ENCODE results near the gene PPRC1.
"Not testable (repeated sequence)": the region's sequence is repeated elsewhere in the genome, so short reads cannot be mapped to it uniquely, and the experiment has no call there.

The PPRC1 gene

DNA sequence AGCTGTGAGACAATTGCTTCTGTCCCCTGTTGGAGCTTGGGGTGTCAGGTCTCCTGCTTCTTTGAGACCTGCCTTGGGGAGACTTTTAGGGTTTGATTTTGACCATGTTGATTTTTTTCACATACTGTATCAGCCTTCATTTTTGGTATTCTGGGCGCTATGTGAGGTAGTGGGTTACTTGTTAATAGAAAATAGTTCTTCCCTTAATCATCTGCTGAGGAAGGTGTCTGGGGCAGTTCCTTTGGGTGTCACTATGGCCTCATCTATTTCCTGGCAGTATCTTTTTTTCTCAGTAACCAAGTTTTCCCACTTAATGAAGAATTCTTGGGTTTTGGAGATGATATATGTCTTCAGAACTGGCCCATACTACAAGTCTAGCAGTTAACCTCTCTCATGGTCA is 14.7 kb downstream of the PPRC1 start:
- DNase-seq: no peak

DNA sequence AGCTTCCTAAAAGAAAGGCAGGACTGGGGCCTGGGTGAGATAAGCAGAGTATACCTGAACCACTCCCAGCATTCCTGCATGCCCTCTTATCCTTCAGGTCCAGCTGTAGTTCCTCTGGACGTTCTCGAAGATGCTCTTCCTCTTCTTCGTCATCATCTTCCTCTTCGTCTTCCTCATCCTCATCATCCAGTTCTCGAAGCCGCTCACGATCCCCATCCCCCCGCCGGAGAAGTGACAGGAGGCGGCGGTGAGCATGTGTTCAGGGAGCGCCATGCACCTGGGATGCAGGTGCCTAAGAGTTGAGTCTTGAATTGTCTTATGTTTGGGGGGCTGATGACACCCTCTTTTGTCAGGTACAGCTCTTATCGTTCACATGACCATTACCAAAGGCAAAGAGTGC is 15.4 kb downstream of the PPRC1 start:
- DNase-seq: no peak

DNA sequence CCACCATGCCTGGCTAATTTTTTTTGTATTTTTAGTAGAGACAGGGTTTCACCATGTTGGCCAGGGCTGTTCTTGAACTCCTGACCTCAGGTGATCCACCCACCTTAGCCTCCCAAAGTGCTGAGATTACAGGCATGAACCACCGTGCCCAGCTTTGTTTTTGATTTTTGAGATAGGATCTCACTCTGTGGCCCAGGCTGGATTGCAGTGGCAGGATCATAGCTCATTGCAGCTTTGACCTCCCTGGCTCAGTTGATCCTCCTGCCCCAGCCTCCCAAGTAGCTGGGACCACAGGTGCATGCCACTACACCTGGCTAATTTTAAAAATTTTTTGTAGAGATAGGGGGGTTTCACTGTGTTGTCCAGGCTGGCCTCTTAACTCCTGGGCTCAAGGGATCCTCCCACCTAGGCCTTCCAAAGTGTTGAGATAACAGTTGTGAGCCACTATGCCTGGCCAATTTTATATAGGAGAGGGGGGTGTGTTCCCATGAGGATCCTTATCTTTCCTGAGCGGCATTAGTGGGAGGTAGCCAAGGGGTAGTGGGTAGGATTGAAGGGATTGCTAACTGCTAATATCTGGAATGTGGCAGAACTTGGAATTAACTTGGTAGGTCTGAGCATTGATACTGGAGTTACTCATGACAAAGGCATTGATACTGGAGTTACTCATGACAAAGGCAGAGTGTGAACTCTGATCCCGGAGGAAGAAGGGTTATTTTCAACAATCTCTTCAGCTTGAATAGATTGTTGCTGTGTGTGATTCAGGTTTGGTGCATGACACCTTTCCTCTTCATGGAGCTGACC is 18.3 kb downstream of the PPRC1 start:
- no peak for DNase-seq

GRCh38 chr10:102151774-102152544 is 19.1 kb downstream of the PPRC1 start, which contains the start of gene NOLC1:
TSS of gene NOLC1 (plus strand) at chr10:102152389. CDS start at chr10:102152411, 22 bp downstream.
- peak; percentile 99 for DNase-seq

- no peak for DNase-seq
Observed at GRCh38 chr10:102152545-102152890, 19.7 kb downstream of the PPRC1 start.

- DNase-seq: no peak
Observed at GRCh38 chr10:102153093-102153620, 20.3 kb downstream of the PPRC1 start.

DNA sequence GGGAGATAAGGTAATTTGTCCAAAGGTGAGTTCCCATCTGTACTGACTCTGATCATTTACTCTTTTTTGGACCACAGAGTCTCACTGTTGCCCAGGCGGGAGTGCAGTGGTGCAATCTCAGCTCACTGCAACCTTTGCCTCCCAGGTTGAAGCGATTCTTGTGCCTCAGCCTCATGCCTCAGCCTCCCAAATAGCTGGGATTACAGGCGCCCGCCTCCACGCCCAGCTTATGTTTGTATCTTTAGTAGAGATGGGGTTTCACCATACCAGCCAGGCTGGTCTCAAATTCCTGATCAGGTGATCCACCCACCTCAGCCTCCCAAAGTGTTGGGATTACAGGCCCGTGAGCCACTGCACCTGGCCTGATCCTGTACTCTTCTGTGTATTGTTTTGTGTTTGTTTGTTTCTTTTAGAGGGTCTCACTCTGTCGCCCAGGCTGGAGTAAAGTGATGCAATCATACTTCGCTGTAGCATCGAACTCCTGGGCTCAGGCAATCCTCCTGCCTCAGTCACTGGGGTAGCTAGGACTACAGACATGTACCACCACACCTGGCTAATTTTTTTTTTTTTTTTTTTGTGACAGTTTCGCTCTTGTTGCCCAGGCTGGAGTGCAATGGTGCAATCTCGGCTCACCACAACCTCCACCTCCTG is 21.8 kb downstream of the PPRC1 start:
- no peak for DNase-seq

DNA sequence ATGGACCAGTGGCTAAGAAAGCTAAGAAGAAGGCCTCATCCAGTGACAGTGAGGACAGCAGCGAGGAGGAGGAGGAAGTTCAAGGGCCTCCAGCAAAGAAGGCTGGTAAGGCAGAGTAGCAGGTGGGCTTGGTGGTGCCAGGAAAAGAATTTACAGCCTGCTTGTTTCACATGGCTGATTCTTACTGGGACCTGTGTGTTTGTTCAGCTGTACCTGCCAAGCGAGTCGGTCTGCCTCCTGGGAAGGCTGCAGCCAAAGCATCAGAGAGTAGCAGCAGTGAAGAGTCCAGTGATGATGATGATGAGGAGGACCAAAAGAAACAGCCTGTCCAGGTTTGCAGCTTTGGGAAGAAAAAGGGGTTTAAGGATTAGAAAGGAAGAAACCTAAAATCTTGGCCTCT is 24.4 kb downstream of the PPRC1 start:
- no peak for DNase-seq

DNA sequence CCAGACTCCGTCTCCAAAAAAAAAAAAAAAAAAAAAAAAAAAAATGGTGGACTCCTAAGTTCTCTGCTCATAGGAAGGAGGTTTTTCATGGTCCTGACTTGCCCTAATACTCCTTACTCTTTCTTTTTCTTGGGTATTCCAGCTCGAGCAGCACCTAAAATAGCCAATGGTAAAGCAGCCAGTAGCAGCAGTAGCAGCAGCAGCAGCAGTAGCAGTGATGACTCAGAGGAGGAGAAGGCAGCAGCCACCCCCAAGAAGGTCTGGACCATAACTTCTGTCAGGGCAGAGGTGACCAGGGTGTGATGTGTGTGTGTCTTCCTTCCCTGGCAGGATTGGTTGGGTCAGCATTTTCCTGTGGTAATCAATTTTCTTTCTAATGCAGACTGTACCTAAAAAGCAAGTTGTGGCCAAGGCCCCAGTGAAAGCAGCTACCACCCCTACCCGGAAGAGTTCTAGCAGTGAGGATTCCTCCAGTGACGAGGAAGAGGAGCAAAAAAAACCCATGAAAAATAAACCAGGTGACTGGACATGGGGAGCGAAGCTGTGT is 26.3 kb downstream of the PPRC1 start:
- no peak for DNase-seq

DNA sequence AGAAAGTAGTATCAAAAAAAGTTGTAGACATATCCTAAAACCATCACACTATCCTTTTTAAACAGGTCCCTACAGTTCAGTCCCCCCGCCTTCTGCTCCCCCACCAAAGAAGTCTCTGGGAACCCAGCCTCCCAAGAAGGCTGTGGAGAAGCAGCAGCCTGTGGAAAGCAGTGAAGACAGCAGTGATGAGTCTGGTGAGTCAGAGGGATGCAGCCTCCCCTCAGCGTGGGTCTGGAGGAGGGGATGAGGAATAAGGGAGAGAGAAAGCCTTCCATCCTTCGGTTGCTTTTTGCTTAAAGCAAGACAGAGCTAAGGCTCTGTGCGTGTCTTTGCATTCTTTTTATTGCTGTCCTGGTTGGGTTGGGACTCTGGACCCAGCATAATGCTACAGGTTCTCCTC is 27.0 kb downstream of the PPRC1 start:
- DNase-seq: no peak

GRCh38 chr10:102163342-102163989 is 30.6 kb downstream of the PPRC1 start:
- DNase-seq: no peak

GRCh38 chr10:102167861-102168260 is 35.0 kb downstream of the PPRC1 start:
- no peak for DNase-seq

GRCh38 chr10:102170602-102171001 is 37.8 kb downstream of the PPRC1 start:
- no peak for DNase-seq

DNA sequence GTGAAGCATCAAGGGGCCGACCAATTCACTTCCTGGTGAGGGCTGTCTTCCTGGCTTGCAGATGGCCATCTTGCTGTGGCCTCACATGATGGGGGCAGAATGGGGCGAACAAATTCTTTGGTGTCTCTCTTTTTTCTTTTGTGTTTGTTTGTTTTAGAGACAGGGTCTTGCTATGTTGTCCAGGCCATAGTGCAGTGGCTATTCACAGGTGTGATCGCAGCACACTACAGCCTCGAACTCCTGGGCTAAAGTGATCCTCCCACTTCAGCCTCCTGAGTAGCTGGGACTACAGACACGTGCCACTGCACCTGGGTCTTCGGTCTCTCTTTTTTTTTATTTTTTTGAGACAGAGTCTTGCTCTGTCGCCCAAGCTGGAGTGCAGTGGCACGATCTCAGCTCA is 39.4 kb downstream of the PPRC1 start:
- no peak for DNase-seq

- DNase-seq: no peak
Observed at GRCh38 chr10:102175415-102175814, 42.6 kb downstream of the PPRC1 start.

DNA sequence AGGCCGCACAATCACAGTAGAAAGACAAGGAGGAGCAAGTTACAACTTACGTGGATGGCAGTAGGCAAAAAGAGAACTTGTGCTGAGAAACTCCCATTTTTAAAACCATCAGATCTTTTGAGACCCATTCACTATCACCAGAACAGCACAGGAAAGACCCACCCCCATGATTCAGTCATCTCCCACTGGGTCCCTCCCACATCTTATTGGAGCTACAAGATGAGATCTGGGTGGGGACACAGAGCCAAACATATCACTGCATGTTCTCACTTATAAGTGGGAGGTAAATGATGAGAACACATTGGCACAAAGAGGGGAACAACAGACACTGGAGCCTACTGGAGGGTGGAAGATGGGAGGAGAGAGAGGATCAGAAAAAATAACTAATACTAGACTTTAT is 51.8 kb downstream of the PPRC1 start:
- DNase-seq: no peak

GRCh38 chr10:102185272-102185671 is 52.4 kb downstream of the PPRC1 start:
- no peak for DNase-seq

GRCh38 chr10:102185811-102186527 is 53.1 kb downstream of the PPRC1 start:
- DNase-seq: no peak

DNA sequence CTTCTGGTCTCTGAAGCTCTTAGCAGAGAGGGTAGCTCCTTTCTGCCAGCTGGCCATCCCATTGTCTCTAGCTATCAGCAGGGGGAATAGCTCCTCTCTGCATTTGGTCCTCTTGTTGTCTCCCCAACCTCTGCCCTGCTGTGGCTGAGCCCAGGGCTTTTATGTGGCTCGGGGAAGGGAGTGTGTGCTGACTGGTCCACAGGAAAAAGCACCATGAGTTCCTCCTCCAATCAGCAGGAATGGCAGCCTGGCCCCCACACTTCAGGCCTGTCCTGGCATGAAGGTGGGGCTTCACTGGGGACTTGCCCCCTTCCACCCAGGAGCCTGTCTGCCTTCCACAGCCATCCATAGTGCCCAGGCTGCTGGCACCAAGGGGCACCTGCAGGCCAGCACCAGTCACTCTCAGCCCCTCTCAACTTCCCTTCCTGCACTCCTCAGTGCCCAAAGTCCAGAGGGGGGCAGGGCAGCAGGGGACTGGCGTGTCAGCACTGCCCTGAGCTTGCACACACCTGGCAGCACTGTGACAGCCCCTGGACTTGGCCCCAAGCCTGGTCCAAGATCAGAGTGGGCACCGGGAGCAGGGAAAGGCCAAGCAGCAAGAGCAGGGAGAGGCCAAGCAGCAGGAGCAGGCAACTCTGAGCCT is 55.6 kb downstream of the PPRC1 start:
- DNase-seq: no peak

DNA sequence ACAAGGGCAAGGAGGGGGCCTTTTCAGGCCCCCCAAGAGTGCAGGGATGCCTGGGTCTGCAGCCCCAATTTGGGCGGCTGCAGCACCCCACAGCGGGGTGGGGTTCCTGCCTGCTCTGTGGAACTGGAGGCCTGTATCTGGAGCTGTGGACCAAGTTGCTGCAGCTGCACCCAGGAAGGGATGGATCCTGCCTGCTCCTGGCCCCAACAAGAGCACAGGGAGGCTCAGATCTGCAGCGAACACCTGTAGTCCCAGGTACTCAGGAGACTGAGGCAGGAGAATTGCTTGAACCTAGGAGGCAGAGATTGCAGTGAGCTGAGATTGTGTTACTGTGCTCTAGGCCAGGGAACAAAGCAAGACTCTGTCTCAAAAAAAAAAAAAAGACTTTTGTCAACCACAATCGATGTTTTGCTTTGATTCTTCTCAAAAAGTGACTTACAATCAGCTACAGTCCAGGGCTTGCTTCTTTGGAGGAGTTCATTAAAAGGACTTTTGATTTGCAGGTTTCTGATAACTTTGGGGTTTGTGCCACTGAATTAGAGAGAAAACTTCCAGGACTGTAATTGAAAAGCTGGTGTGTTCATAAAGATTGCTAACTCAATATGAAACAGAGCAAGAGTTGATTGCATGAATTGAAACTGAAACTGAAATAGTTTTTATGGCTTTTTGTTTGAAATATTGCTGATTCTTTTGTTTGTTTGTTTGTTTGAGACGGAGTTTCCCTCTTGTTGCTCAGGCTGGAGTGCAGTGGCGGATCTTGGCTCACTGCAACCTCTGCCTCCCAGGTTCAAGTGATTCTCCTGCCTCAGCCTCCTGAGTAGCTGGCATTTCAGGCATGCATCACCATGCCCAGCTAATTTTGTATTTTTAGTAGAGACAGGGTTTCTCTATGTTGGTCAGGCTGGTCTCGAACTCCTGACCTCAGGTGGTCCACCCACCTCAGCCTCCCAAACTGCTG is 56.4 kb downstream of the PPRC1 start:
- DNase-seq: not testable (repeated sequence)
